ENCODE results near the gene CIITA.

Gene CIITA

DNA sequence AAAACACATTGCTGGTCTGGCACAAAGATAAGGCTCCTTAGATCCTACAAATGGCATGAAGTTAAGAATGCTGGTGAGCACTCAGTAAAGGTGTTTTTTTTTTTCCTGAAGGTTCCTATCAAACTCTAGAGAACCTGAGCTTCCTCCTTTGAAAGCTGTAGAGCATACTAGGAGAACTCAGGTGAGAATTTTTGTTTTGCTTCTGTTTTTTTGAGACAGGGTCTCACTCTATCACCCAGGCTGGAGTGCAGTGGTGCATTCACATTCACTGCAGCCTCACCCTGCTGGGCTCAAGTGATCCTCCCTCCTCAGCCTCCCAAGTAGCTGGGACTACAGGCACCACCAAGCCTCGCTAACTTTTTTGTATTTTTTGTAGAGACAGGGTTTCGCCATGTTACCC is 21.0 kb upstream of the CIITA start:
- no peaks in the 10 kb centered on the region for H3K27me3 ChIP-seq (ENCODE audit: control insufficient read depth, insufficient read depth, low read length)
- H3K9me3 ChIP-seq (ENCODE audit: control insufficient read depth, insufficient read depth, low read length) = no peaks in the 10 kb centered on the region
- no peaks in the 10 kb centered on the region for H3K4me1 ChIP-seq (ENCODE audit: control insufficient read depth, insufficient read depth, low read length)
- no peak overlapping the region for H3K9ac ChIP-seq (ENCODE audit: low read depth, low read length)
- no peak overlapping the region for H3K4me3 ChIP-seq (ENCODE audit: low read depth, low read length)
- H3K36me3 ChIP-seq (ENCODE audit: control insufficient read depth, insufficient read depth, low read length) = no peaks in the 10 kb centered on the region

GRCh38 chr16:10858203-10858602 is 18.8 kb upstream of the CIITA start:
- H3K9ac ChIP-seq (ENCODE audit: low read depth, low read length) = no peak overlapping the region
- no peaks in the 10 kb centered on the region for H3K27me3 ChIP-seq (ENCODE audit: control insufficient read depth, insufficient read depth, low read length)
- H3K36me3 ChIP-seq (ENCODE audit: control insufficient read depth, insufficient read depth, low read length) = no peaks in the 10 kb centered on the region
- no peaks in the 10 kb centered on the region for H3K4me1 ChIP-seq (ENCODE audit: control insufficient read depth, insufficient read depth, low read length)
- no peaks in the 10 kb centered on the region for H3K9me3 ChIP-seq (ENCODE audit: control insufficient read depth, insufficient read depth, low read length)
- no peak overlapping the region for H3K4me3 ChIP-seq (ENCODE audit: low read depth, low read length)

DNA sequence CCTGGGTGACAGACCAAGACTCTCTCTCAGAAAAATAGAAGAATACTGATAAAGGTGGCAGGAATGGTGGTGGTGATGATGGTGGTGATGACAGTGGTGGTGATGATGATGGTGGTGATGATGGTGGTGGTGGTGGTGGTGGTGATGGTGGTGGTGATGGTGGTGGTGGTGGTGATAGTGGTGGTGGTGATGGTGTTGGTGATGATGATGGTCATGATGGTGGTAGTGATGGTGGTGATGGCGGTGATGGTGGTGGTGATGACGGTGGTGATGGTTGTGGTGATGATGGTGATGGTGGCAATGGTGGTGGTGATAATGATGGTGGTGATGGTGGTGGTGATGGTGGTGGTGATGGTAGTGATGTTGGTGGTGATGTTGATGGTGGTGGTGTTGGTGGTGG is 18.0 kb upstream of the CIITA start:
- Histone ChIP-seq H3K9ac (ENCODE audit: low read depth, low read length) (no peak overlapping the region), H3K27me3 (ENCODE audit: control insufficient read depth, insufficient read depth, low read length) (no peaks in the 10 kb centered on the region), H3K4me1 (ENCODE audit: control insufficient read depth, insufficient read depth, low read length) (no peaks in the 10 kb centered on the region), H3K36me3 (ENCODE audit: control insufficient read depth, insufficient read depth, low read length) (no peaks in the 10 kb centered on the region), H3K9me3 (ENCODE audit: control insufficient read depth, insufficient read depth, low read length) (no peaks in the 10 kb centered on the region), H3K4me3 (ENCODE audit: low read depth, low read length) (no peak overlapping the region)

DNA sequence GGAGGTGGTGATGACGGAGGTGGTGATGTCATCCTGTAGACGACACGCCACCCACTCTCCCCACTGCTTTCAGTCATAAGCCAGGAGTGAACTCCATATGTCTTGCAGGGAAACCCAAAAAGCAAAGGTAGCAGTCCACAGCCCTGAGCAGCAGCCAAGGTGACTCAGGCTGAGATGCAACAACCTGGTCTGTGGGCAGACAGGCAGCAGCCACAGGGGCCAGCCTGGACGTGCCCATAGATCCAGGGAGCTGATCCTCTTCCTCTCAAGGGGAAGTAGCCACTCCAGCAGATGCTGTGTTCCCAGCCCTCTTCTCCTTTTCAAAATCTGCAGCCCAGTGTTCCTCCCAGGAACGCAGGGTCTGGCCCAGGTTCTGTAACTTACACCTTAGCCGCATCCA is 17.3 kb upstream of the CIITA start:
- no peaks in the 10 kb centered on the region for H3K27me3 ChIP-seq (ENCODE audit: control insufficient read depth, insufficient read depth, low read length)
- H3K9ac ChIP-seq (ENCODE audit: low read depth, low read length) = no peak overlapping the region
- H3K4me1 ChIP-seq (ENCODE audit: control insufficient read depth, insufficient read depth, low read length) = no peaks in the 10 kb centered on the region
- H3K9me3 ChIP-seq (ENCODE audit: control insufficient read depth, insufficient read depth, low read length) = no peaks in the 10 kb centered on the region
- no peaks in the 10 kb centered on the region for H3K36me3 ChIP-seq (ENCODE audit: control insufficient read depth, insufficient read depth, low read length)
- H3K4me3 ChIP-seq (ENCODE audit: low read depth, low read length) = no peak overlapping the region

DNA sequence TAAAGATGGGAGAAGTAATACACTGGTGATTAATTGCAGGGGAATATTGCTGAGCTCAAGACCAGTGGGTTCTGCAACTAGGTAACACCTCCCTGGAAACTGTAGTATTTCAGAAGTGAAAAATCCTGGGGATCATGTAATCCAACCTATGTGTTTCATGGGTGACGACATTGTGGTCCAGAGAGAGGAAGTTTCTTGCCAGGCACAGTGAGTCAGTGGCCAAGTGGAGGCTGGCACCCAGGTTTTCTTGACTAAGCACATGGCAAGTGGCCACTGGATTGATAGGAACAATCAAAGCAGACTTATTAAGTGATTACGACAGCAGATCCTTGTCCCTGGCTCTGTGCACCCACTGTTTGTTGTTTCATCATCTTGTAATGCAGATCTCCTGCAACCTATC is 14.6 kb upstream of the CIITA start:
- Histone ChIP-seq H3K9ac (ENCODE audit: low read depth, low read length) (no peak overlapping the region), H3K36me3 (ENCODE audit: control insufficient read depth, insufficient read depth, low read length) (no peaks in the 10 kb centered on the region), H3K4me3 (ENCODE audit: low read depth, low read length) (no peak overlapping the region), H3K27me3 (ENCODE audit: control insufficient read depth, insufficient read depth, low read length) (no peaks in the 10 kb centered on the region), H3K9me3 (ENCODE audit: control insufficient read depth, insufficient read depth, low read length) (no peaks in the 10 kb centered on the region), H3K4me1 (ENCODE audit: control insufficient read depth, insufficient read depth, low read length) (no peaks in the 10 kb centered on the region)

GRCh38 chr16:10865991-10866966 is 10.7 kb upstream of the CIITA start:
- no peak overlapping the region for H3K9ac ChIP-seq (ENCODE audit: low read depth, low read length)
- no peaks in the 10 kb centered on the region for H3K4me1 ChIP-seq (ENCODE audit: control insufficient read depth, insufficient read depth, low read length)
- H3K36me3 ChIP-seq (ENCODE audit: control insufficient read depth, insufficient read depth, low read length) = no peaks in the 10 kb centered on the region
- H3K9me3 ChIP-seq (ENCODE audit: control insufficient read depth, insufficient read depth, low read length) = no peaks in the 10 kb centered on the region
- no peak overlapping the region for H3K4me3 ChIP-seq (ENCODE audit: low read depth, low read length)
- no peaks in the 10 kb centered on the region for H3K27me3 ChIP-seq (ENCODE audit: control insufficient read depth, insufficient read depth, low read length)

GRCh38 chr16:10867199-10867598 is 9.8 kb upstream of the CIITA start:
- H3K4me1 ChIP-seq (ENCODE audit: control insufficient read depth, insufficient read depth, low read length) = no peaks in the 10 kb centered on the region
- H3K4me3 ChIP-seq (ENCODE audit: low read depth, low read length) = no peak overlapping the region

GRCh38 chr16:10868104-10868595 is 8.9 kb upstream of the CIITA start:
- Histone ChIP-seq H3K4me3 (ENCODE audit: low read depth, low read length) (no peak overlapping the region), H3K36me3 (ENCODE audit: control insufficient read depth, insufficient read depth, low read length) (no peaks in the 10 kb centered on the region), H3K27me3 (ENCODE audit: control insufficient read depth, insufficient read depth, low read length) (no peaks in the 10 kb centered on the region), H3K4me1 (ENCODE audit: control insufficient read depth, insufficient read depth, low read length) (no peaks in the 10 kb centered on the region), H3K9me3 (ENCODE audit: control insufficient read depth, insufficient read depth, low read length) (no peaks in the 10 kb centered on the region), H3K9ac (ENCODE audit: low read depth, low read length) (no peak overlapping the region)

More at GRCh38 chr16:10867199-10867598, 9.8 kb upstream of the CIITA start:
- H3K9ac ChIP-seq (ENCODE audit: low read depth, low read length) = no peak overlapping the region
- H3K36me3 ChIP-seq (ENCODE audit: control insufficient read depth, insufficient read depth, low read length) = no peaks in the 10 kb centered on the region
- H3K27me3 ChIP-seq (ENCODE audit: control insufficient read depth, insufficient read depth, low read length) = no peaks in the 10 kb centered on the region
- H3K9me3 ChIP-seq (ENCODE audit: control insufficient read depth, insufficient read depth, low read length) = no peaks in the 10 kb centered on the region

GRCh38 chr16:10868596-10869469 is 8.2 kb upstream of the CIITA start:
- H3K27me3 ChIP-seq (ENCODE audit: control insufficient read depth, insufficient read depth, low read length) = no peaks in the 10 kb centered on the region
- H3K4me3 ChIP-seq (ENCODE audit: low read depth, low read length) = no peak overlapping the region
- H3K9me3 ChIP-seq (ENCODE audit: control insufficient read depth, insufficient read depth, low read length) = no peaks in the 10 kb centered on the region
- no peak overlapping the region for H3K9ac ChIP-seq (ENCODE audit: low read depth, low read length)
- no peaks in the 10 kb centered on the region for H3K36me3 ChIP-seq (ENCODE audit: control insufficient read depth, insufficient read depth, low read length)
- H3K4me1 ChIP-seq (ENCODE audit: control insufficient read depth, insufficient read depth, low read length) = no peaks in the 10 kb centered on the region

DNA sequence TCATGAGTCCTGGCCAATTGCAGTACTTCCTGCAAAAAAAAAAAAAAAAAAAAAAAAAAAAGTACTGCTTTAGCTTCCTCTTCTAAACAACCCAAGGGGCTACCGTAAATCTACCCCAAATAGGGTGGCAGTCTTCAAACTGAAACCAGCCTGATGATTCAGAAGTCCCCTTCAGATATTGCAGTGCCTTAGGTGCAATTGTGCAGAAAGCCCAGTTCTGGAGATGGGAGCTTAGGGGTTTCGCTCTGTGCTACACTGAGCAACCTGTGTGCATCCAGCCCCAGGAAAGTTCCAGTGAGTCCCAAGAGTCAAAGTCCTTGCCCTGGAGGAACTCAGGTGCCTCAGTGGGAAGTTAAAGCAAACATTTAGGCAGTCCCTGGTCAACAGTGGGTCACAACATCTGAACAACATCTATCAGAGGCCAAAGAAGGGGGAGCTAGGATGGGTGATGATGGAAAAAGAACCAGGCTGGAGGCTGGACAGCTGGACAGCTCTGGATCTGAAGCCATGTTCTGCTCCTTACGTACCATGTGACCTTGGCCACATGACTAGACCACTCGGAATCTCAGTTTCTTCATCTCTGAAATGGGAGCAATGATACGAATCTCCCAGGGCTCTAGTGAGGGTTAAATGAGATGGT is 6.7 kb upstream of the CIITA start:
- Histone ChIP-seq H3K4me1 (ENCODE audit: control insufficient read depth, insufficient read depth, low read length) (no peaks in the 10 kb centered on the region), H3K9ac (ENCODE audit: low read depth, low read length) (no peak overlapping the region), H3K9me3 (ENCODE audit: control insufficient read depth, insufficient read depth, low read length) (no peaks in the 10 kb centered on the region), H3K4me3 (ENCODE audit: low read depth, low read length) (no peak overlapping the region), H3K36me3 (ENCODE audit: control insufficient read depth, insufficient read depth, low read length) (no peaks in the 10 kb centered on the region), H3K27me3 (ENCODE audit: control insufficient read depth, insufficient read depth, low read length) (no peaks in the 10 kb centered on the region)

DNA sequence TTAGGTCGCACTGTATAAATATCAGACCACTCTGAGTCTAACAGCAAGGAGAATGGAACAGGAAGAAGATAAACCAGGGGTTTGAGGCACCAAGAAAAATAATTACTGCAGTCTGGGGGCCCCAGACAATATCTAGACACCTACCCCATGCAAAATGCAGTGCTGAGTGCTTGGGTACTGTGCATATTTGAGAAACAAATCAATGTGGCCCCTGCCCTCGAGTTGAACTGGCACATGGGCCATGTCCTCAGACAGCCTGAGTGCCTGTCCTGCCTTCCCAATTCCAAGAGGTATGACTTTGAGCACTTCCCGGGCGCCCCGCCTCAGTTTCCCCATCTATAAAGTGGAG is 6.2 kb upstream of the CIITA start:
- H3K9me3 ChIP-seq (ENCODE audit: control insufficient read depth, insufficient read depth, low read length) = no peaks in the 10 kb centered on the region
- H3K36me3 ChIP-seq (ENCODE audit: control insufficient read depth, insufficient read depth, low read length) = no peaks in the 10 kb centered on the region
- H3K9ac ChIP-seq (ENCODE audit: low read depth, low read length) = no peak overlapping the region
- H3K27me3 ChIP-seq (ENCODE audit: control insufficient read depth, insufficient read depth, low read length) = no peaks in the 10 kb centered on the region
- no peaks in the 10 kb centered on the region for H3K4me1 ChIP-seq (ENCODE audit: control insufficient read depth, insufficient read depth, low read length)
- H3K4me3 ChIP-seq (ENCODE audit: low read depth, low read length) = no peak overlapping the region
